Activated T-helper 2 cell treated with anti-CD3 and anti-CD28 coated beads, Interferon-gamma antibody, Interleukin-2, Interleukin-4, amounts not matched to agents 10 μg/mL and 5 μg/mL and 100 μg/mL, durations not matched to agents 14 hours and 24 hours and 36 hours (primary cell): ENCODE measurements around the gene NHLRC1. TPM values are rescaled to one million over a fixed set of nuclear protein-coding genes. Genes with fewer than 3 reads are reported as not detected.
"Not testable (repeated sequence)": the region's sequence is repeated elsewhere in the genome, so short reads cannot be mapped to it uniquely, and the experiment has no call there.

Experiments
- DNase-seq: peaks from one replicate; pipeline ENCODE4 v3.0.0; 2021; ENCODE audit warnings: low spot score
- H3K27ac Mint-ChIP-seq: one replicate; pipeline ENCODE4 v1.8.0; 2021; ENCODE audit warnings: mixed read lengths
- H3K27me3 Mint-ChIP-seq: one replicate; pipeline ENCODE4 v1.8.0; 2021; ENCODE audit warnings: low read depth, mixed read lengths
- H3K36me3 Mint-ChIP-seq: one replicate; pipeline ENCODE4 v1.8.0; 2021; ENCODE audit warnings: low read depth, mixed read lengths
- H3K4me1 Mint-ChIP-seq: one replicate; pipeline ENCODE4 v1.8.0; 2021; ENCODE audit warnings: low read depth, mixed read lengths
- H3K4me3 Mint-ChIP-seq: one replicate; pipeline ENCODE4 v1.8.0; 2021; ENCODE audit warnings: low read depth, mild to moderate bottlenecking, moderate library complexity, mixed read lengths
- H3K9me3 Mint-ChIP-seq: one replicate; pipeline ENCODE4 v1.8.0; 2021; ENCODE audit warnings: mixed read lengths
- intact Hi-C: fragments of 100-400 bp; cut with micrococcal nuclease; formaldehyde crosslinking; loops from one replicate; pipeline ENCODE4 v1.15.1; 2023
- total RNA-seq: library from RNA; stranded (reverse); gene quantifications from 2 replicates; pipeline ENCODE4 v1.2.3, GENCODE V29; 2022

Gene NHLRC1
- total RNA-seq, 1 donor from 2014 or later, result 0.43 TPM

- Mint-ChIP-seq H3K4me3 (no peak overlapping the region), H3K27me3 (no peaks in the 10 kb centered on the region), H3K9me3 (no peaks in the 10 kb centered on the region), H3K27ac (no peak overlapping the region), H3K4me1 (peaks cover 25% of the 10 kb centered on the region), H3K36me3 (peaks cover 7% of the 10 kb centered on the region)
- DNase-seq, result no peak
- intact Hi-C loops, result loop anchor here (10.0 kb wide), 2 partner anchors 61 to 361 kb away; no protein-coding TSS in a partner anchor
These were observed 30.8 kb upstream of the NHLRC1 start for GRCh38 chr6:18153311-18153703.

GRCh38 chr6:18151801-18152200 is 29.3 kb upstream of the NHLRC1 start:
- DNase-seq, result no peak
- peaks cover 32% of the 10 kb centered on the region for H3K4me1 Mint-ChIP-seq
- H3K36me3 Mint-ChIP-seq, result peaks cover 18% of the 10 kb centered on the region
- H3K9me3 Mint-ChIP-seq, result no peaks in the 10 kb centered on the region
- H3K27ac Mint-ChIP-seq, result no peak overlapping the region
- H3K27me3 Mint-ChIP-seq, result no peaks in the 10 kb centered on the region
- intact Hi-C loops, result loop anchor here (10.0 kb wide), 2 partner anchors 63 to 363 kb away; no protein-coding TSS in a partner anchor
- H3K4me3 Mint-ChIP-seq, result no peak overlapping the region

GRCh38 chr6:18151391-18151790 is 28.9 kb upstream of the NHLRC1 start:
- H3K27me3 Mint-ChIP-seq, H3K27ac Mint-ChIP-seq, DNase-seq, H3K9me3 Mint-ChIP-seq, H3K4me3 Mint-ChIP-seq: not testable (repeated sequence)
- Mint-ChIP-seq H3K4me1 (peaks cover 32% of the 10 kb centered on the region), H3K36me3 (peaks cover 18% of the 10 kb centered on the region)
- intact Hi-C loops, result loop anchor here (10.0 kb wide), 2 partner anchors 63 to 363 kb away; no protein-coding TSS in a partner anchor

DNA sequence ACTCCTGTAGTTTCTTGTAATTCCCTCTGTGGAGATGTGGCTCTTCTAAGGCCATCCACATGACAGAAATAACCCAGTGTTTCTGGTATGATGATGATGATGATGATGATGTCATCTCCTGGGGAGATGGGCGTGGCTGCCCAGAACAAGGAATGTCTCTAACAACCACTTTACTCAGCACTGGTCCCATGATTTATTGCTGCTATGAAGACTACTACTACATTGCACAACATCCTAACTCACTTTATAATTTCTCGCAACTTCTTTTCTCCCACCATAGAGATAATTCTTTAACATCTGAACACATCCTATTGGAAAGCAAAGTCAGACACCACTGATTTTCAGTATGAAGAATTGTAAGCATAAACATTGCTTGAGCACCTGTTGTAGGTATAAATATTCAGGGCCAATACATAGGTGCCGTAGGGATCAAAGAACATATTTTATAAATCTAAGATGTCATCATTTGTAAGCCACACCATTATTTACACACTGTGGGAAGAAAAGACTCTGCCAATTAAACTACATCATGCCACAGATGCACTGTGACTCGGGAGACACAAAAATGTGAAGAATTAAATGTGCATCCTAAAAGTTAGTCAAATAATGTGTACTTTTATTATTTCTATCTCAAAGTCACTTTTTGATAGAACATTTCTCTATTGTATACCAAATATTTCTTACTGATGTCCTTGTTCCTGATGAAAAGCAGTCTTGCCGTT is 26.0 kb upstream of the NHLRC1 start:
- H3K4me3 Mint-ChIP-seq, result no peak overlapping the region
- DNase-seq, result no peak
- peaks cover 18% of the 10 kb centered on the region for H3K4me1 Mint-ChIP-seq
- no peak overlapping the region for H3K27ac Mint-ChIP-seq
- H3K9me3 Mint-ChIP-seq, result no peaks in the 10 kb centered on the region
- intact Hi-C loops, result no loop called here
- peaks cover 18% of the 10 kb centered on the region for H3K36me3 Mint-ChIP-seq
- no peaks in the 10 kb centered on the region for H3K27me3 Mint-ChIP-seq

DNA sequence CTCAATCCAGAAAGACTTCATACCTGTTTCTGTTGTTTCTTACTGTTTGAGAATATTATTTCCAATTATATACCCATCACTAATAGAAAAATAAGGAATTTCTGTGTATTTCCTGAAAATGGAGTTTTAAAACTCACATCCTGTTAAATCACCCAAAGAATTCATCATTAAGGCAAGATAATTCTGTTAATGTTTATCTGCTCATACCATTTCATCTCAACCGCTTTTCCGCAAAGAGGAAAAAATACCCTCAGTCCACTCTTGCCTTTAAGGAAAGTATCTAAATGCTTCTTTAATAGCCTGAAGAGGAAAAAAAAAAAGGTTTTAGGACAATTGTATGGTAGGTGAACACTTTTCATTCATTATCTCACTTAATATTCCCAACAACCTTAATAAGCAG is 25.1 kb upstream of the NHLRC1 start:
- H3K9me3 Mint-ChIP-seq, result no peaks in the 10 kb centered on the region

GRCh38 chr6:18147160-18147559 is 24.7 kb upstream of the NHLRC1 start:
- Mint-ChIP-seq H3K4me3 (no peak overlapping the region), H3K4me1 (peaks cover 8% of the 10 kb centered on the region), H3K27ac (no peak overlapping the region), H3K36me3 (peaks cover 26% of the 10 kb centered on the region), H3K27me3 (no peaks in the 10 kb centered on the region), H3K9me3 (no peaks in the 10 kb centered on the region)
- DNase-seq, result no peak
- intact Hi-C loops, result no loop called here

More for the DNA sequence above, 25.1 kb upstream of the NHLRC1 start:
- H3K27me3 Mint-ChIP-seq, result no peaks in the 10 kb centered on the region
- intact Hi-C loops, result no loop called here
- H3K4me1 Mint-ChIP-seq, result peaks cover 12% of the 10 kb centered on the region
- no peak for DNase-seq
- H3K4me3 Mint-ChIP-seq, result no peak overlapping the region
- H3K36me3 Mint-ChIP-seq, result peaks cover 21% of the 10 kb centered on the region
- no peak overlapping the region for H3K27ac Mint-ChIP-seq

DNA sequence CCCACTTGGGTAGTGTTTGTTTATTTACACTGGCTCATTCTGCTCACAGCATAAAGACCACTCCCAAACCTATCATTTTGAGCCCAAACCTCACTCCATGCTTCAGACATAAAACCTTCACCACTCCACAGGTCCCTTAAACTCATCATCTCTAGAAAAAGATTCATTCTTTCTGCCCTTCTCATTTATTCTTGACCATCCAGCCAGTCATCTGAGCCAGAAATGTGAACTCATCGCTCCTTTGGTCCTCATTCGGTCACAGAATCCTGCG is 20.0 kb upstream of the NHLRC1 start:
- no peak for DNase-seq
- intact Hi-C loops, result no loop called here
- Mint-ChIP-seq H3K27ac (no peak overlapping the region), H3K4me1 (peaks cover 7% of the 10 kb centered on the region), H3K4me3 (no peak overlapping the region), H3K36me3 (peaks cover 23% of the 10 kb centered on the region), H3K27me3 (no peaks in the 10 kb centered on the region), H3K9me3 (no peaks in the 10 kb centered on the region)

- Mint-ChIP-seq H3K4me1 (peaks cover 2% of the 10 kb centered on the region), H3K36me3 (peaks cover 17% of the 10 kb centered on the region), H3K4me3 (no peak overlapping the region), H3K27ac (no peak overlapping the region), H3K9me3 (no peaks in the 10 kb centered on the region), H3K27me3 (no peaks in the 10 kb centered on the region)
- DNase-seq, result no peak
- intact Hi-C loops, result no loop called here
These were observed 19.5 kb upstream of the NHLRC1 start for GRCh38 chr6:18141805-18142590.

- Mint-ChIP-seq H3K27me3 (no peaks in the 10 kb centered on the region), H3K4me3 (no peak overlapping the region), H3K36me3 (peaks cover 20% of the 10 kb centered on the region), H3K9me3 (no peaks in the 10 kb centered on the region), H3K4me1 (peaks cover 2% of the 10 kb centered on the region), H3K27ac (no peak overlapping the region)
- no peak for DNase-seq
- intact Hi-C loops, result no loop called here
These were observed 17.6 kb upstream of the NHLRC1 start for GRCh38 chr6:18139935-18140621.

DNA sequence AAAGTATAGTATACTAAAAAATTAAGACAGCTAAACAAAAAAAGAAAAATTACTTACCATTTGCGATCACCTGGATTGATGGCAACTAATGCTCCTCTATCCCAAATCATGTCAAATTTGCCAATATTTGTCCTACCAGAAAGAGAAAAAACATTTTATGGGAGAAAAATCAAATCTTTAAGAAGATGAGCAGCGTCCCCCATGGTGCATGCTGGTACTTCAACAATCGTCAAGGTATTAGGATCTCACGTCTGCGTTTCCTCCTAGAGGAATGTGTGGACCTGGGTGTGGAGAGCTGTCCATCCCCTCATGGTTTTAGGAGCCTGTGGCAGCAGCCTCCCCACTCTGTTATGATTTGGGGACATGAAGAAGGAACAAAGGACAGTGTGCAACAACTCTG is 16.4 kb upstream of the NHLRC1 start:
- intact Hi-C loops, result no loop called here
- Mint-ChIP-seq H3K27me3 (no peaks in the 10 kb centered on the region), H3K4me1 (peaks cover 2% of the 10 kb centered on the region), H3K36me3 (peaks cover 20% of the 10 kb centered on the region), H3K9me3 (no peaks in the 10 kb centered on the region), H3K4me3 (no peak overlapping the region), H3K27ac (no peak overlapping the region)
- no peak for DNase-seq

DNA sequence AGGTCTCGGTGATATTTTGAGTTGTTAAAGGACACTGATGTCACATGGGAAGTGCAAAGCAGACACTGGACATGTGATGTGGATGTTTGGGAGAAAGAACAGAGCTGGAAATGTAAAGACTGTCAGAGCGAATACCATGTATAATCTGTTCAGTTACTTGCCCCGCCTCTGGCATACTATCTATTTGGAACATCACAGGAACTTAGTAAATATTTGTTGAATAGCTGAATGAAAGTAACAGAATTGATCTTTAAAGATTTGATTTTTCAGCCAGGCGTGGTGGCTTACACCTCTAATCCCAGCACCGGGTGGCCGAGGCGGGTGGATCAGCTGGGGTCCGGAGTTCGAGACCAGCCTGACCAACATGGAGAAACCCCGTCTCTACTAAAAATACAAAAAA is 13.8 kb upstream of the NHLRC1 start:
- DNase-seq, result no peak
- intact Hi-C loops, result no loop called here
- no peaks in the 10 kb centered on the region for H3K9me3 Mint-ChIP-seq
- peaks cover 2% of the 10 kb centered on the region for H3K4me1 Mint-ChIP-seq
- H3K27ac Mint-ChIP-seq, result no peak overlapping the region
- H3K36me3 Mint-ChIP-seq, result peaks cover 18% of the 10 kb centered on the region
- H3K27me3 Mint-ChIP-seq, result no peaks in the 10 kb centered on the region
- no peak overlapping the region for H3K4me3 Mint-ChIP-seq

- Mint-ChIP-seq H3K27ac (no peak overlapping the region), H3K36me3 (peaks cover 14% of the 10 kb centered on the region), H3K4me3 (no peak overlapping the region), H3K4me1 (peaks cover 2% of the 10 kb centered on the region), H3K9me3 (no peaks in the 10 kb centered on the region), H3K27me3 (no peaks in the 10 kb centered on the region)
- no peak for DNase-seq
- intact Hi-C loops, result no loop called here
These were observed 12.7 kb upstream of the NHLRC1 start for GRCh38 chr6:18135171-18135570.

GRCh38 chr6:18132346-18132745 is 9.9 kb upstream of the NHLRC1 start:
- intact Hi-C loops, result no loop called here
- no peaks in the 10 kb centered on the region for H3K9me3 Mint-ChIP-seq
- H3K4me3 Mint-ChIP-seq, result no peak overlapping the region
- peaks cover 11% of the 10 kb centered on the region for H3K36me3 Mint-ChIP-seq
- no peak overlapping the region for H3K27ac Mint-ChIP-seq
- no peaks in the 10 kb centered on the region for H3K27me3 Mint-ChIP-seq
- peaks cover 2% of the 10 kb centered on the region for H3K4me1 Mint-ChIP-seq
- no peak for DNase-seq
